ENCODE results near the gene ADAMTSL5. TPM values are rescaled to one million over a fixed set of nuclear protein-coding genes. Genes with fewer than 3 reads are reported as not detected.

The ADAMTSL5 gene
- total RNA-seq, 2 experiments from 2014 or later: 0.34 TPM; not detected in 1

DNA sequence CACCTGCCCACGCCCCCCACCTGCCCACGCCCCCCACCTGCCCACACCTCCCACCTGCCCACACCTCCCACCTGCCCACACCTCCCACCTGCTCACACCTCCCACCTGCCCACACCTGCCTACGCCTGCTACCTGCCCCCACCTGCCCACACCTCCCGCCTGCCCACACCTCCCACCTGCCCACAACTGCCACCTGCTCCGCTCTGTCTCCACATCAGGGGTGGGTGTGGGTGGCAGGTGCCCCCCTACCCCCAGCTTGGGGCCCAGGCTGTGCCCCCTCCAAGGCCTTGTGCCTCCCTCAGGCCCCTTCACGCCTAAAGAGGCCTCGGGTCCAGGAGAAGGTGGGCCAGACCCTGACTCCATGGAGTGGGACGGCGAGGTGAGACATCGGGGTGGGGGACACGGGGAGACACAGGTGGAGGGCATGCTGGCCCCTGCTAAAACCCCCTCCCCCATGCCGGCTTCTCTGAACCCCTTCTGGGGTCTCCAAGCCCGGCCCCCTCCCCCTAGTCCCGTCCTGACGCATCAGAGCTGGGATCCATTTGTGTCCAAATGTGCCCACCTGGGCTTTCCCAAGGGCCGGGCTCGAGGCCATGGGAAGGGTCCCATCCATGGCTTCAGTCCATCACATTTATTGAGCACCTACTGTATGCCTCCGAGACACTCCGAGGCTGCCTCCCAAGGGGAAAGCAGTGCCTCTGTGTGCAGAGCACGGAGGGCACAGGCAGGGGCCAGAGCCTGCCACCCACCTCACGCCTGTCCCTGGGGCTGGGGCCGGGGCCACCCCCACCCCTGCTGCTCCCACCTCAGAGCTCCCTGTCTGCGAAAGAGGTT is 16.0 kb upstream of the ADAMTSL5 start:
- no peaks in the 10 kb centered on the region for H3K36me3 ChIP-seq (ENCODE audit: insufficient read depth, low read length)
- intact Hi-C loops (cut with micrococcal nuclease; ENCODE audit: unreplicated experiment): no loop called here
- ChIA-PET POLR2A (no interaction called here), CTCF (ENCODE audit: unreplicated experiment) (interaction anchor here (0.6 kb wide), 1 partner anchor 260 kb away, joined by 3 read pairs; no protein-coding TSS in a partner anchor)
- no peaks in the 10 kb centered on the region for H3K9me3 ChIP-seq (ENCODE audit: low read length)
- TF ChIP-seq, protein P1, sequence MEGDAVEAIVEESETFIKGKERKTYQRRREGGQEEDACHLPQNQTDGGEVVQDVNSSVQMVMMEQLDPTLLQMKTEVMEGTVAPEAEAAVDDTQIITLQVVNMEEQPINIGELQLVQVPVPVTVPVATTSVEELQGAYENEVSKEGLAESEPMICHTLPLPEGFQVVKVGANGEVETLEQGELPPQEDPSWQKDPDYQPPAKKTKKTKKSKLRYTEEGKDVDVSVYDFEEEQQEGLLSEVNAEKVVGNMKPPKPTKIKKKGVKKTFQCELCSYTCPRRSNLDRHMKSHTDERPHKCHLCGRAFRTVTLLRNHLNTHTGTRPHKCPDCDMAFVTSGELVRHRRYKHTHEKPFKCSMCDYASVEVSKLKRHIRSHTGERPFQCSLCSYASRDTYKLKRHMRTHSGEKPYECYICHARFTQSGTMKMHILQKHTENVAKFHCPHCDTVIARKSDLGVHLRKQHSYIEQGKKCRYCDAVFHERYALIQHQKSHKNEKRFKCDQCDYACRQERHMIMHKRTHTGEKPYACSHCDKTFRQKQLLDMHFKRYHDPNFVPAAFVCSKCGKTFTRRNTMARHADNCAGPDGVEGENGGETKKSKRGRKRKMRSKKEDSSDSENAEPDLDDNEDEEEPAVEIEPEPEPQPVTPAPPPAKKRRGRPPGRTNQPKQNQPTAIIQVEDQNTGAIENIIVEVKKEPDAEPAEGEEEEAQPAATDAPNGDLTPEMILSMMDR (conservative IDR thresholded peaks at IDR 0.05; ENCODE audit: low read length): no peak
- TF ChIP-seq EZH2phosphoT487 (IDR thresholded peaks at IDR 0.05; ENCODE audit: borderline replicate concordance, low read depth, low read length): no peak
- no peak overlapping the region for H2AFZ ChIP-seq (ENCODE audit: low read length)
- H3K4me1 ChIP-seq (ENCODE audit: insufficient read depth, low read length, poor library complexity, severe bottlenecking): no peaks in the 10 kb centered on the region
- no peak overlapping the region for H3K4me2 ChIP-seq (ENCODE audit: low read length)
- no peaks in the 10 kb centered on the region for H4K20me1 ChIP-seq (ENCODE audit: insufficient read depth, low read length)
- no peak overlapping the region for H3K4me3 ChIP-seq (ENCODE audit: low read depth, low read length, poor library complexity, severe bottlenecking)
- no peak for DNase-seq (ENCODE audit: low spot score)
- H3K79me2 ChIP-seq (ENCODE audit: insufficient read depth, low read depth, low read length): no peaks in the 10 kb centered on the region
- no peak overlapping the region for H3K27ac ChIP-seq (ENCODE audit: low read depth, low read length, poor library complexity, severe bottlenecking)
- BruUV-seq (replicated peaks): no TSS peak
- no peaks in the 10 kb centered on the region for H3K9me2 ChIP-seq (ENCODE audit: insufficient read depth, low read length)

DNA sequence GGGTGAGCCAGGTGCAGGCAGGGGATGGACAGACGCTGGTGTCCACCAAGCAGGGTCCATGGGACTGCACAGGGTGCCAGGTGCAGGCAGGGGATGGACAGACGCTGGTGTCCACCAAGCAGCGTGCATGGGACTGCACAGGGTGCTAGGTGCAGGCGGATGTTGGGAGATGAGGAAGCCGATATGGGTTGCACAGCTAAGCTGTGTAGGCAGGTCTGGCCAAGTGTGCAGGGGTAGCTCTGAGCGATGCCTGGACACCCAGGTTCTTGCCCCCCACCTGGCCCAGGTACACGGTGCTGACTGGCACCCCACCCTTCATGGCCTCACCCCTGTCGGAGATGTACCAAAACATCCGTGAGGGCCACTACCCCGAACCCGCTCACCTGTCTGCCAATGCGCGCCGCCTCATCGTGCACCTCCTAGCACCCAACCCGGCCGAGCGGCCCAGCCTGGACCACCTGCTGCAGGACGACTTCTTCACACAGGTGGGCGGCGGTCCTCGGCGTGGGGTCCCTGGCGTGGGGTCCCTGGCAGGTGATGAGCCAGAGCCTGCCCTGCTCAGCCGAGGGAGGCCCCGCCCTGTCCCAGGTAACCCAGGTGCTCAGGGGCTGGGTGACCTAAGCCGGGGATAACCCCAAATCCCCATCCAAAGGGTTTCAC is 15.0 kb upstream of the ADAMTSL5 start:
- BruUV-seq (replicated peaks): no TSS peak
- TF ChIP-seq, protein P1 (conservative IDR thresholded peaks at IDR 0.05; ENCODE audit: low read length): no peak
- no peak for TF ChIP-seq EZH2phosphoT487 (IDR thresholded peaks at IDR 0.05; ENCODE audit: borderline replicate concordance, low read depth, low read length)
- no peaks in the 10 kb centered on the region for H4K20me1 ChIP-seq (ENCODE audit: insufficient read depth, low read length)
- H3K36me3 ChIP-seq (ENCODE audit: insufficient read depth, low read length): no peaks in the 10 kb centered on the region
- no peak overlapping the region for H2AFZ ChIP-seq (ENCODE audit: low read length)
- H3K27ac ChIP-seq (ENCODE audit: low read depth, low read length, poor library complexity, severe bottlenecking): no peak overlapping the region
- no peak overlapping the region for H3K4me3 ChIP-seq (ENCODE audit: low read depth, low read length, poor library complexity, severe bottlenecking)
- CTCF ChIA-PET (ENCODE audit: unreplicated experiment): no interaction called here
- H3K9me2 ChIP-seq (ENCODE audit: insufficient read depth, low read length): no peaks in the 10 kb centered on the region
- POLR2A ChIA-PET: interaction anchor here (0.9 kb wide), 1 partner anchor 24 kb away, joined by 3 read pairs; no protein-coding TSS in a partner anchor
- DNase-seq (ENCODE audit: low spot score): no peak
- no peak overlapping the region for H3K4me2 ChIP-seq (ENCODE audit: low read length)
- no peaks in the 10 kb centered on the region for H3K4me1 ChIP-seq (ENCODE audit: insufficient read depth, low read length, poor library complexity, severe bottlenecking)
- no peaks in the 10 kb centered on the region for H3K79me2 ChIP-seq (ENCODE audit: insufficient read depth, low read depth, low read length)
- intact Hi-C loops (cut with micrococcal nuclease; ENCODE audit: unreplicated experiment): no loop called here
- no peaks in the 10 kb centered on the region for H3K9me3 ChIP-seq (ENCODE audit: low read length)
